K562 (cell line): ENCODE results near the gene CD99L2.

ENCODE experiments used
- CEBPB ChIP-seq: fragments of 450-650 bp; IDR thresholded peaks from 2 replicates; pipeline ENCODE4 v1.6.1; 2016; ENCODE audit warnings: missing genetic modification characterization, missing compliant biosample characterization
- EZH2 ChIP-seq: IDR thresholded peaks from 2 replicates; pipeline ENCODE4 v1.6.1; 2012; ENCODE audit warnings: low read depth, mild to moderate bottlenecking, inconsistent platforms, low read length, borderline replicate concordance
- PKNOX1 ChIP-seq: fragments of 450-650 bp; IDR thresholded peaks from 2 replicates; pipeline ENCODE4 v1.6.1; 2016
- RFX1 ChIP-seq: fragments of 450-650 bp; IDR thresholded peaks from 2 replicates; pipeline ENCODE4 v1.6.1; 2016; ENCODE audit warnings: mild to moderate bottlenecking, moderate library complexity
- SREBF1 ChIP-seq: fragments of 150-350 bp; IDR thresholded peaks from 2 replicates; pipeline ENCODE4 v1.6.1; 2014; ENCODE audit warnings: antibody characterized with exemption, low read depth, low read length, borderline replicate concordance
- ZKSCAN1 ChIP-seq: fragments of 150-350 bp; IDR thresholded peaks from 2 replicates; pipeline ENCODE4 v1.6.1; 2016; ENCODE audit warnings: low read depth, low read length

GRCh38 chrX:150846130-150846529 is 52.3 kb downstream of the CD99L2 start:
- TF ChIP-seq RFX1 (no peak), PKNOX1 (no peak), EZH2 (no peak), ZKSCAN1 (no peak), CEBPB (no peak), SREBF1 (no peak)
